DOHH2 (cell line): Measurements from ENCODE around the gene TNNI2.

ENCODE experiments used
- H3F3A ChIP-seq: fragments of 200-600 bp; sonication (generic), shearing (Covaris generic); 2 replicates; pipeline ENCODE4 v1.6.0; 2016; ENCODE audit warnings: antibody characterized with exemption, mild to moderate bottlenecking; ENCODE audit not compliant: control insufficient read depth, insufficient read depth
- H3K27ac ChIP-seq: fragments of 200-600 bp; sonication (generic); 2 replicates; pipeline ENCODE4 v1.5.1; 2014; ENCODE audit warnings: low read depth, mild to moderate bottlenecking, low read length, moderate library complexity
- H3K27me3 ChIP-seq: fragments of 200-600 bp; sonication (generic); 2 replicates; pipeline ENCODE4 v1.6.1; 2014; ENCODE audit warnings: mild to moderate bottlenecking, low read length, mixed read lengths; ENCODE audit not compliant: control insufficient read depth
- H3K36me3 ChIP-seq: fragments of 200-600 bp; sonication (generic); 2 replicates; pipeline ENCODE4 v1.6.1; 2014; ENCODE audit warnings: mild to moderate bottlenecking, low read length, moderate library complexity, mixed read lengths; ENCODE audit not compliant: control insufficient read depth
- H3K4me1 ChIP-seq: fragments of 200-600 bp; sonication (generic); 2 replicates; pipeline ENCODE4 v1.6.1; 2014; ENCODE audit warnings: mild to moderate bottlenecking, low read length, mixed read lengths; ENCODE audit not compliant: control insufficient read depth
- H3K4me2 ChIP-seq: fragments of 200-600 bp; sonication (generic); 2 replicates; pipeline ENCODE4 v1.6.0; 2014; ENCODE audit warnings: mild to moderate bottlenecking, low read length, moderate library complexity
- H3K4me3 ChIP-seq: fragments of 200-600 bp; sonication (generic); 2 replicates; pipeline ENCODE4 v1.5.1; 2014; ENCODE audit warnings: mild to moderate bottlenecking, low read length, mixed read lengths
- H3K79me2 ChIP-seq: fragments of 200-600 bp; sonication (generic); 2 replicates; pipeline ENCODE4 v1.6.1; 2014; ENCODE audit warnings: mild to moderate bottlenecking, low read length, mixed read lengths; ENCODE audit not compliant: control insufficient read depth
- H3K9me2 ChIP-seq: fragments of 200-600 bp; sonication (generic); replicated peaks from 2 replicates; pipeline ENCODE4 v1.6.1; 2014; ENCODE audit warnings: mild to moderate bottlenecking, low read length, mixed read lengths; ENCODE audit not compliant: control insufficient read depth
- H3K9me3 ChIP-seq: fragments of 200-600 bp; sonication (generic); 2 replicates; pipeline ENCODE4 v1.6.1; 2014; ENCODE audit warnings: antibody characterized with exemption, low read length, mixed read lengths; ENCODE audit not compliant: control insufficient read depth, insufficient read depth
- H4K20me1 ChIP-seq: fragments of 200-600 bp; sonication (generic); 2 replicates; pipeline ENCODE4 v1.6.0; 2014; ENCODE audit warnings: low read depth, mild to moderate bottlenecking, antibody characterized with exemption, low read length, moderate library complexity; ENCODE audit not compliant: control insufficient read depth, insufficient read depth
- EZH2phosphoT487 ChIP-seq: fragments of 200-600 bp; sonication (generic); IDR thresholded peaks from 2 replicates; pipeline ENCODE4 v1.6.1; 2017; ENCODE audit warnings: borderline replicate concordance, mild to moderate bottlenecking, antibody characterized with exemption, low read length, moderate library complexity, mixed read lengths
- TF ChIP-seq, protein P1 (sequence below): fragments of 200-600 bp; sonication (generic); IDR thresholded peaks from one replicate; pipeline ENCODE4 v1.5.1; 2014; ENCODE audit warnings: antibody characterized with exemption, mild to moderate bottlenecking, low read depth, low read length; ENCODE audit not compliant: poor library complexity, severe bottlenecking

The TNNI2 gene

DNA sequence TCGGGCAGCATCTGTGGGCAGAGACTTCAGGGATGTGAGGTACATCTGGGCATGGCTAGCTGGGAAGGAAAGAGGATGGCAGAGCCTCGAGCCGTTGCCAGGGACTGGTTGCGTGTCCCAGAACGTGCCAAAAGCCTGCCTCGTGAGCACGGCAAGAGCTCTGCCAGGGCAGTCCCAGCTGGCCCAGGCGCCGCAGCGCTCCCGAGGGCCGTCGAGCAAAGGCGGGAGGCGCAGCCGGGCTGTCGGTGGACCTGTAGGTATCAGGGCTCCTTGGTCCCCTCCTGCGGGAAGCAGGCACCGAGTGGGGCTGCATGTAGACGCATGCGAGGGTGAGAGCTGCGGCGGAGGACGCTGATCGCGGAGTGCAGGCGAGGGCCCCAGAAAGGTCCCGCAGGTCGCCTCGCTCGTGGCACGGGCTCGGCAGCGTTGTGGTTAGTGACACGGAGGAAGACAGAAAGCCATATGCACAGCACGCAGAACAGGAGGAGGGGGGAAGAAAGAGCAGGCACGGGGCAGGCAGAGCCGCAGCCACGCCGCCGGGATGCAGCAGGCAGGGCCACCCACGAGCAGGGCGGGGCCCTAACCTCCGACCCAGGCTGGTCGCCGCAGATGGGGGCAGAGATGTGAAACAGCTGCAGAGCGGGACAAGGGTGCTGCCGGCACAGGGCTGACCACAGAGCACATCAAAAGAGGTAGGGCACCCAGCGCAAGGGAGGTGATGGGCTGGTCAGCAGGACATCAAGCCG, 32.1 kb downstream of the TNNI2 start:
- no peaks in the 10 kb centered on the region for H3K9me3 ChIP-seq
- H3K9me2 ChIP-seq, result no peaks in the 10 kb centered on the region
- no peak overlapping the region for H3K4me2 ChIP-seq
- peaks cover 10% of the 10 kb centered on the region for H3K79me2 ChIP-seq
- TF ChIP-seq, protein P1, sequence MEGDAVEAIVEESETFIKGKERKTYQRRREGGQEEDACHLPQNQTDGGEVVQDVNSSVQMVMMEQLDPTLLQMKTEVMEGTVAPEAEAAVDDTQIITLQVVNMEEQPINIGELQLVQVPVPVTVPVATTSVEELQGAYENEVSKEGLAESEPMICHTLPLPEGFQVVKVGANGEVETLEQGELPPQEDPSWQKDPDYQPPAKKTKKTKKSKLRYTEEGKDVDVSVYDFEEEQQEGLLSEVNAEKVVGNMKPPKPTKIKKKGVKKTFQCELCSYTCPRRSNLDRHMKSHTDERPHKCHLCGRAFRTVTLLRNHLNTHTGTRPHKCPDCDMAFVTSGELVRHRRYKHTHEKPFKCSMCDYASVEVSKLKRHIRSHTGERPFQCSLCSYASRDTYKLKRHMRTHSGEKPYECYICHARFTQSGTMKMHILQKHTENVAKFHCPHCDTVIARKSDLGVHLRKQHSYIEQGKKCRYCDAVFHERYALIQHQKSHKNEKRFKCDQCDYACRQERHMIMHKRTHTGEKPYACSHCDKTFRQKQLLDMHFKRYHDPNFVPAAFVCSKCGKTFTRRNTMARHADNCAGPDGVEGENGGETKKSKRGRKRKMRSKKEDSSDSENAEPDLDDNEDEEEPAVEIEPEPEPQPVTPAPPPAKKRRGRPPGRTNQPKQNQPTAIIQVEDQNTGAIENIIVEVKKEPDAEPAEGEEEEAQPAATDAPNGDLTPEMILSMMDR, result no peak
- no peak for TF ChIP-seq EZH2phosphoT487
- H3K36me3 ChIP-seq, result no peaks in the 10 kb centered on the region
- no peak overlapping the region for H3K27ac ChIP-seq
- no peaks in the 10 kb centered on the region for H3F3A ChIP-seq
- no peak overlapping the region for H3K4me3 ChIP-seq
- H4K20me1 ChIP-seq, result peaks cover 3% of the 10 kb centered on the region; the same call in 1 of the 2 replicates
- H3K27me3 ChIP-seq, result no peaks in the 10 kb centered on the region
- H3K4me1 ChIP-seq, result no peaks in the 10 kb centered on the region

DNA sequence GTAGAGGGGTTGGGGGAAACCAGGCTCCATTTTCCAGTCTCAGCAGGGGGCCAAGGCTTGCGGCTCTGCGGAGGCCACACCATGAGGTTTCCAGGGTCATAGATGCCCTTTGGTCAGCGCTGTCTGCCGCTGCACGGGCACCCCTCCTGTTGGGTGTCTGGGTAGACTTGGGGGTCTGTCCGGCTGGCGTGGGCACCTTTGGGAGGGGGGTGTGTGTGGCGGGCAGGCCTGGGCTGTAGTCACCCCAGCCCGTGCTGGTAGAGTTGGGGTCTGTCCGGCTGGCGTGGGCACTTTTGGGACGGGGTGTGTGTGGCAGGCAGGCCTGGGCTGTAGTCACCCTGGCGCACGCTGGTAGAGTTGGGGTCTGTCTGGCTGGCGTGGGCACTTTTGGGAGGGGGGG, 32.8 kb downstream of the TNNI2 start:
- no peak overlapping the region for H3K27ac ChIP-seq
- H3K4me3 ChIP-seq, result no peak overlapping the region
- no peak overlapping the region for H3K4me2 ChIP-seq
- no peaks in the 10 kb centered on the region for H3K9me3 ChIP-seq
- no peaks in the 10 kb centered on the region for H3F3A ChIP-seq
- H3K79me2 ChIP-seq, result peaks cover 15% of the 10 kb centered on the region
- no peaks in the 10 kb centered on the region for H3K27me3 ChIP-seq
- H3K36me3 ChIP-seq, result no peaks in the 10 kb centered on the region
- TF ChIP-seq, protein P1, result no peak
- no peak for TF ChIP-seq EZH2phosphoT487
- H3K9me2 ChIP-seq, result no peaks in the 10 kb centered on the region
- no peaks in the 10 kb centered on the region for H3K4me1 ChIP-seq
- peaks cover 3% of the 10 kb centered on the region; the same call in 1 of the 2 replicates for H4K20me1 ChIP-seq

DNA sequence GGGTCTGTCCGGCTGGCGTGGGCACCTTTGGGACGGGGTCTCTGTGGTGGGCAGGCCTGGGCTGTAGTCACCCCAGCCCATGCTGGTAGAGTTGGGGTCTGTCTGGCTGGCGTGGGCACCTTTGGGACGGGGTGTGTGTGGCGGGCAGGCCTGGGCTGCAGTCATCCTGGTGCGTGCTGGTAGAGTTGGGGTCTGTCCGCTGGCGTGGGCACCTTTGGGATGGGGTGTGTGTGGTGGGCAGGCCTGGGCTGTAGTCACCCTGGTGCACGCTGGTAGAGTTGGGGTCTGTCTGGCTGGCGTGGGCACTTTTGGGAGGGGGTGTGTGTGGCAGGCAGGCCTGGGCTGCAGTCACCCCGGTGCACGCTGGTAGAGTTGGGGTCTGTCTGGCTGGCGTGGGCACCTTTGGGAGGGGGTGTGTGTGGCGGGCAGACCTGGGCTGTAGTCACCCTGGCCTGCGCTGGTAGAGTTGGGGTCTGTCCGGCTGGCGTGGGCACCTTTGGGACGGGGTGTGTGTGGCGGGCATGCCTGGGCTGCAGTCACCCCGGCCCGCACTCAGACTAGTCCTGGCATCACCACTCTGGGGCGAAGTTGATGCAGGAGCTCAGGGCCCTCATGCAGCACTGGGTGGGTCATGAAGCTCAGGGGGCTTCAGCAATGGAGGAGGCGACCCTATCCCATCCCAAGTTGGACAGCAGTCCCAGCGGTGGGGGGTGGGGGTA, 33.6 kb downstream of the TNNI2 start:
- peaks cover 3% of the 10 kb centered on the region; the same call in 1 of the 2 replicates for H4K20me1 ChIP-seq
- H3F3A ChIP-seq, result no peaks in the 10 kb centered on the region
- peaks cover 16% of the 10 kb centered on the region for H3K79me2 ChIP-seq
- no peak overlapping the region for H3K4me3 ChIP-seq
- H3K9me2 ChIP-seq, result no peaks in the 10 kb centered on the region
- no peak overlapping the region for H3K27ac ChIP-seq
- no peaks in the 10 kb centered on the region for H3K27me3 ChIP-seq
- no peak overlapping the region for H3K4me2 ChIP-seq
- H3K9me3 ChIP-seq, result no peaks in the 10 kb centered on the region
- TF ChIP-seq, protein P1, result no peak
- no peak for TF ChIP-seq EZH2phosphoT487
- H3K4me1 ChIP-seq, result no peaks in the 10 kb centered on the region
- H3K36me3 ChIP-seq, result no peaks in the 10 kb centered on the region
